BLaER1 treated with 17β-estradiol and CSF1 and Interleukin-3, amounts not matched to agents 10 nM and 100 nM (cell line): ENCODE data around the gene CACNG7.
A peak's percentile ranks its signal among the peaks of the same experiment; 100 is the strongest.
"Not testable (repeated sequence)": the region's sequence is repeated elsewhere in the genome, so short reads cannot be mapped to it uniquely, and the experiment has no call there.

Source experiments
- H3K27ac ChIP-seq, 11 experiments: shearing (Covaris generic); formaldehyde crosslinking; 2 replicates each; pipeline ENCODE4 v1.8.1; 2022
- H3K27me3 ChIP-seq, 11 experiments: shearing (Covaris generic); formaldehyde crosslinking; 2 replicates each; pipeline ENCODE4 v1.8.1; 2022
- H3K36me3 ChIP-seq, 11 experiments: shearing (Covaris generic); formaldehyde crosslinking; 2 replicates each; pipeline ENCODE4 v1.8.1; 2022
- H3K4me1 ChIP-seq, 10 experiments: shearing (Covaris generic); formaldehyde crosslinking; 2 replicates each; pipeline ENCODE4 v1.8.1; 2022
- H3K4me2 ChIP-seq, 11 experiments: shearing (Covaris generic); formaldehyde crosslinking; 2 replicates each; pipeline ENCODE4 v1.8.1; 2022
- H3K4me3 ChIP-seq, 10 experiments: shearing (Covaris generic); formaldehyde crosslinking; 2 replicates each; pipeline ENCODE4 v1.8.1; 2022
- H3K9ac ChIP-seq, 11 experiments: shearing (Covaris generic); formaldehyde crosslinking; 2 replicates each; pipeline ENCODE4 v1.8.1; 2022
- H3K9me3 ChIP-seq, 11 experiments: shearing (Covaris generic); formaldehyde crosslinking; replicated peaks in 1 of 11; 2 replicates each; pipeline ENCODE4 v1.8.1; 2022
- H4K20me1 ChIP-seq, 11 experiments: shearing (Covaris generic); formaldehyde crosslinking; 2 replicates each; pipeline ENCODE4 v1.8.1; 2022
- Cebpa-rat ChIP-seq, 11 experiments: shearing (Covaris generic); IDR thresholded peaks; 2 replicates each; pipeline ENCODE4 v1.8.1; 2022

Gene CACNG7

GRCh38 chr19:53945998-53946397 lies 36.9 kb downstream of the CACNG7 start:
- peak overlapping the region in 2 of 10 experiments; percentile 43 to 47; a peak in 4 of 20 replicates for H3K4me3 ChIP-seq
- H3K4me1 ChIP-seq: peaks cover 3 to 13% (median 4%) of the 10 kb centered on the region in 10 experiments
- peak in 2 of 11 experiments; percentile 40 to 52; a peak in 3 of 22 replicates for TF ChIP-seq Cebpa-rat (IDR thresholded peaks at IDR 0.05)
- no peaks in the 10 kb centered on the region for H3K36me3 ChIP-seq
- H4K20me1 ChIP-seq: no peaks in the 10 kb centered on the region
- H3K27ac ChIP-seq: peak overlapping the region in 1 of 11 experiments; percentile 43; a peak in 2 of 22 replicates
- peak overlapping the region in 2 of 11 experiments; percentile 37 to 55; a peak in 3 of 22 replicates for H3K9ac ChIP-seq
- no peaks in the 10 kb centered on the region for H3K27me3 ChIP-seq
- peaks cover 0 to 13% (median 9%) of the 10 kb centered on the region in 11 experiments; a peak in 12 of 22 replicates for H3K9me3 ChIP-seq
- peak overlapping the region in 3 of 11 experiments; percentile 5 to 84 (median 80); a peak in 4 of 22 replicates for H3K4me2 ChIP-seq

- no peak for TF ChIP-seq Cebpa-rat (IDR thresholded peaks at IDR 0.05)
- Histone ChIP-seq H3K4me3 (no peak overlapping the region), H3K4me2 (no peak overlapping the region), H3K27ac (no peak overlapping the region), H3K27me3 (no peaks in the 10 kb centered on the region), H3K9ac (no peak overlapping the region), H3K36me3 (no peaks in the 10 kb centered on the region), H3K9me3 (peaks cover 0 to 5% (median 1%) of the 10 kb centered on the region in 11 experiments; a peak in 10 of 22 replicates), H3K4me1 (peaks cover 17 to 29% (median 19%) of the 10 kb centered on the region in 10 experiments), H4K20me1 (no peaks in the 10 kb centered on the region)
Observed at GRCh38 chr19:53947624-53948023, 38.5 kb downstream of the CACNG7 start.

- not testable (repeated sequence) for H3K36me3 ChIP-seq, H3K27me3 ChIP-seq, H4K20me1 ChIP-seq, H3K9me3 ChIP-seq, H3K4me2 ChIP-seq, H3K27ac ChIP-seq, H3K4me3 ChIP-seq, H3K9ac ChIP-seq
- peaks cover 17 to 29% (median 19%) of the 10 kb centered on the region in 10 experiments for H3K4me1 ChIP-seq
Observed at GRCh38 chr19:53948611-53949010, 39.5 kb downstream of the CACNG7 start.

GRCh38 chr19:53951436-53951835 lies 42.4 kb downstream of the CACNG7 start:
- H3K4me2 ChIP-seq: peak overlapping the region; percentile 53 to 74 (median 66)
- peak overlapping the region in 9 of 11 experiments; percentile 41 to 72 (median 61); a peak in 17 of 22 replicates for H3K27ac ChIP-seq
- H4K20me1 ChIP-seq: no peaks in the 10 kb centered on the region
- no peak for TF ChIP-seq Cebpa-rat (IDR thresholded peaks at IDR 0.05)
- H3K9ac ChIP-seq: peak overlapping the region in 7 of 11 experiments; percentile 10 to 51 (median 29); a peak in 10 of 22 replicates
- no peaks in the 10 kb centered on the region; a peak in 1 of 22 replicates for H3K9me3 ChIP-seq
- peaks cover 0 to 8% (median 6%) of the 10 kb centered on the region in 11 experiments; a peak in 16 of 22 replicates for H3K27me3 ChIP-seq
- H3K36me3 ChIP-seq: no peaks in the 10 kb centered on the region
- no peak overlapping the region for H3K4me3 ChIP-seq
- H3K4me1 ChIP-seq: peaks cover 15 to 28% (median 24%) of the 10 kb centered on the region in 10 experiments

GRCh38 chr19:53951947-53952346 lies 42.9 kb downstream of the CACNG7 start:
- peak overlapping the region; percentile 53 to 74 (median 66) for H3K4me2 ChIP-seq
- no peaks in the 10 kb centered on the region for H4K20me1 ChIP-seq
- H3K4me1 ChIP-seq: peaks cover 15 to 29% (median 25%) of the 10 kb centered on the region in 10 experiments
- no peak overlapping the region for H3K4me3 ChIP-seq
- peak overlapping the region in 9 of 11 experiments; percentile 41 to 72 (median 61); a peak in 16 of 22 replicates for H3K27ac ChIP-seq
- H3K9ac ChIP-seq: peak overlapping the region in 4 of 11 experiments; percentile 21 to 51 (median 39); a peak in 2 of 22 replicates
- peaks cover under 1 to 13% (median 11%) of the 10 kb centered on the region in 11 experiments for H3K27me3 ChIP-seq
- H3K36me3 ChIP-seq: no peaks in the 10 kb centered on the region
- no peaks in the 10 kb centered on the region; a peak in 1 of 22 replicates for H3K9me3 ChIP-seq
- no peak for TF ChIP-seq Cebpa-rat (IDR thresholded peaks at IDR 0.05)

GRCh38 chr19:53953383-53953782 lies 44.3 kb downstream of the CACNG7 start:
- Histone ChIP-seq H3K27ac (no peak overlapping the region), H3K36me3 (no peaks in the 10 kb centered on the region), H3K27me3 (peaks cover 15 to 27% (median 25%) of the 10 kb centered on the region in 11 experiments), H3K9ac (no peak overlapping the region), H3K9me3 (no peaks in the 10 kb centered on the region; a peak in 1 of 22 replicates), H3K4me2 (no peak overlapping the region), H3K4me3 (no peak overlapping the region), H3K4me1 (peaks cover 19 to 40% (median 32%) of the 10 kb centered on the region in 10 experiments), H4K20me1 (no peaks in the 10 kb centered on the region)
- TF ChIP-seq Cebpa-rat (IDR thresholded peaks at IDR 0.05): no peak

- peaks cover 0 to 47% (median 31%) of the 10 kb centered on the region in 10 experiments; a peak in 16 of 20 replicates for H3K4me1 ChIP-seq
- peaks cover 0 to 5% (median 0%) of the 10 kb centered on the region in 11 experiments; a peak in 2 of 22 replicates for H4K20me1 ChIP-seq
- peaks cover 52 to 70% (median 68%) of the 10 kb centered on the region in 11 experiments for H3K27me3 ChIP-seq
- H3K36me3 ChIP-seq: no peaks in the 10 kb centered on the region
- no peak overlapping the region for H3K27ac ChIP-seq
- TF ChIP-seq Cebpa-rat (IDR thresholded peaks at IDR 0.05): no peak
- H3K4me3 ChIP-seq: no peak overlapping the region
- H3K4me2 ChIP-seq: peak overlapping the region in 7 of 11 experiments; percentile 0 to 54 (median 25); a peak in 9 of 22 replicates
- H3K9me3 ChIP-seq: no peaks in the 10 kb centered on the region; a peak in 1 of 22 replicates
- no peak overlapping the region for H3K9ac ChIP-seq
Observed at GRCh38 chr19:53957448-53958167, 48.5 kb downstream of the CACNG7 start.

- Histone ChIP-seq H3K36me3 (no peaks in the 10 kb centered on the region), H3K9ac (no peak overlapping the region), H4K20me1 (peaks cover 0 to 5% (median 0%) of the 10 kb centered on the region in 11 experiments; a peak in 2 of 22 replicates), H3K9me3 (no peaks in the 10 kb centered on the region; a peak in 1 of 22 replicates), H3K27me3 (peaks cover 54 to 73% (median 71%) of the 10 kb centered on the region in 11 experiments), H3K4me1 (peaks cover 0 to 47% (median 31%) of the 10 kb centered on the region in 10 experiments; a peak in 16 of 20 replicates), H3K4me2 (peak overlapping the region in 7 of 11 experiments; percentile 0 to 54 (median 25); a peak in 8 of 22 replicates), H3K27ac (no peak overlapping the region), H3K4me3 (no peak overlapping the region)
- TF ChIP-seq Cebpa-rat (IDR thresholded peaks at IDR 0.05): no peak
Observed at GRCh38 chr19:53958168-53958571, 49.1 kb downstream of the CACNG7 start.
